Transverse colon (tissue), 4 donors: Measurements from ENCODE around the gene FOXR1. TPM values are rescaled to one million over a fixed set of nuclear protein-coding genes. Genes with fewer than 3 reads are reported as not detected.
A peak's percentile ranks its signal among the peaks of the same experiment; 100 is the strongest.

ENCODE experiments used
- DNase-seq: peaks from one replicate; pipeline ENCODE4 v3.0.0-alpha.2; 2019
- H3K27ac ChIP-seq, 4 donors: fragments of 200-600 bp; sonication (generic); 2 replicates each; pipeline ENCODE4 v1.5.1; 2016 to 2018; ENCODE audit warnings: inconsistent platforms in 4 of 4
- H3K27me3 ChIP-seq: fragments of 200-600 bp; sonication (generic); 2 replicates; pipeline ENCODE4 v1.5.1; 2017; ENCODE audit warnings: inconsistent platforms
- H3K36me3 ChIP-seq, 4 donors: fragments of 200-600 bp; sonication (generic); 2 replicates each; pipeline ENCODE4 v1.5.1; 2017 to 2019; ENCODE audit warnings: inconsistent platforms in 4 of 4
- H3K4me1 ChIP-seq, 4 donors: fragments of 200-600 bp; sonication (generic); 2 replicates each; pipeline ENCODE4 v1.5.1; 2017 to 2020; ENCODE audit warnings: inconsistent platforms in 4 of 4
- H3K4me3 ChIP-seq, 4 donors: fragments of 200-600 bp; sonication (generic); 1 replicate in 1 of 4; 2 replicates in 3 of 4; pipeline versions ENCODE4 v1.5.1 to v1.6.1; 2017 to 2019; ENCODE audit warnings: inconsistent platforms in 4 of 4
- H3K9me3 ChIP-seq, 2 donors: fragments of 200-600 bp; sonication (generic); 2 replicates each; pipeline ENCODE4 v1.5.1; 2017 to 2019; ENCODE audit warnings: inconsistent platforms in 2 of 2
- CTCF ChIP-seq, 5 experiments: fragments of 200-600 bp in 3 of 5; fragments of 450-650 bp in 2 of 5; sonication (generic) in 3 of 5; IDR thresholded peaks; 1 replicate in 2 of 5; 2 replicates in 3 of 5; pipeline ENCODE4 v1.5.1; 2016 to 2017; ENCODE audit warnings: antibody characterized with exemption in 5 of 5, inconsistent platforms in 3 of 5, mild to moderate bottlenecking in 2 of 5, moderate library complexity in 1 of 5
- EP300 ChIP-seq: sonication (generic); formaldehyde crosslinking; IDR thresholded peaks from one replicate; pipeline ENCODE4 v1.6.1; 2017; ENCODE audit warnings: antibody characterized with exemption, low read depth
- POLR2A ChIP-seq: fragments of 450-650 bp; IDR thresholded peaks from one replicate; pipeline ENCODE4 v1.6.1; 2016; ENCODE audit warnings: antibody characterized with exemption, mild to moderate bottlenecking, moderate library complexity
- POLR2AphosphoS5 ChIP-seq, 3 donors: sonication (generic); formaldehyde crosslinking; IDR thresholded peaks; one replicate each; pipeline ENCODE4 v1.6.1; 2016; ENCODE audit warnings: antibody characterized with exemption in 3 of 3
- WGBS, 2 donors: methylation state at CpG; one replicate each; pipeline ENCODE4 v1.1.5; 2018; ENCODE audit warnings: low coverage in 1 of 2; 5-methylcytosine and 5-hydroxymethylcytosine counted together
- in situ Hi-C, 4 donors: fragments of 200-750 bp; cut with MboI; loops; one replicate each; pipeline versions ENCODE4 v1.15.0 to v1.15.1; 2017; ENCODE audit warnings: low sequenced_read_pairs in 3 of 4, low pct_ligation_motif_present in 1 of 4, low pct_unique_long_range_greater_than_20kb in 1 of 4
- intact Hi-C: fragments of 100-400 bp; cut with DNase I; formaldehyde crosslinking; loops from one replicate; pipeline ENCODE4 v1.15.1; 2023; ENCODE audit warnings: low total_unique reads
- total RNA-seq, 4 donors: library from RNA; depleted of rRNA; stranded (reverse); fragments of >200 nt; gene quantifications; one replicate each; pipeline ENCODE4 v1.1.0, GENCODE V29; 2016

Gene FOXR1
- total RNA-seq, 4 donors from 2014 or later = not detected

- intact Hi-C loops (no loop called here), in situ Hi-C loops (no loop called here)
- Histone ChIP-seq H3K9me3 (no peaks in the 10 kb centered on the region), H3K4me1 (peaks cover 27 to 71% (median 54%) of the 10 kb centered on the region in 4 donors), H3K27me3 (no peaks in the 10 kb centered on the region), H3K27ac (peak overlapping the region; percentile 88 to 96 (median 95)), H3K4me3 (peak overlapping the region in 3 of 4 donors; percentile 85 to 99 (median 88)), H3K36me3 (peaks cover 0 to 24% (median 8%) of the 10 kb centered on the region in 4 donors)
- TF ChIP-seq POLR2AphosphoS5 (IDR thresholded peaks at IDR 0.05) = no peak
- TF ChIP-seq POLR2A = no peak
- TF ChIP-seq CTCF (IDR thresholded peaks at IDR 0.05) = no peak
- no peak for TF ChIP-seq EP300
- WGBS, 2 donors = 25 to 29% methylated on average over 1 to 2 of the region's 2 CpGs
- DNase-seq = no peak
Observed at GRCh38 chr11:119019996-119020395, 48.4 kb downstream of the FOXR1 start.

GRCh38 chr11:119021631-119022030 lies 50.1 kb downstream of the FOXR1 start:
- H3K27me3 ChIP-seq = no peaks in the 10 kb centered on the region
- no peaks in the 10 kb centered on the region for H3K9me3 ChIP-seq
- H3K27ac ChIP-seq = peak overlapping the region; percentile 59 to 95 (median 80)
- H3K4me1 ChIP-seq = peaks cover 24 to 60% (median 45%) of the 10 kb centered on the region in 4 donors
- H3K4me3 ChIP-seq = peak overlapping the region in 1 of 4 donors; percentile 0
- no peak for TF ChIP-seq POLR2AphosphoS5 (IDR thresholded peaks at IDR 0.05)
- TF ChIP-seq EP300 = no peak
- TF ChIP-seq POLR2A = no peak
- TF ChIP-seq CTCF (IDR thresholded peaks at IDR 0.05) = no peak
- intact Hi-C loops (no loop called here), in situ Hi-C loops (no loop called here)
- 58% methylated on average over 4 to 5 of the region's 5 CpGs for WGBS, 2 donors
- DNase-seq = no peak
- peaks cover 0 to 10% (median 2%) of the 10 kb centered on the region in 4 donors for H3K36me3 ChIP-seq

GRCh38 chr11:119023741-119024140 lies 52.2 kb downstream of the FOXR1 start:
- no peak overlapping the region for H3K4me3 ChIP-seq
- no peak for TF ChIP-seq POLR2A
- no peak for TF ChIP-seq CTCF (IDR thresholded peaks at IDR 0.05)
- no peak for TF ChIP-seq POLR2AphosphoS5 (IDR thresholded peaks at IDR 0.05)
- no peak for TF ChIP-seq EP300
- no peak overlapping the region for H3K27ac ChIP-seq
- H3K36me3 ChIP-seq = peaks cover 0 to 10% (median 2%) of the 10 kb centered on the region in 4 donors
- no peaks in the 10 kb centered on the region for H3K9me3 ChIP-seq
- H3K27me3 ChIP-seq = no peaks in the 10 kb centered on the region
- intact Hi-C loops (no loop called here), in situ Hi-C loops (no loop called here)
- no peak for DNase-seq
- peaks cover 19 to 72% (median 55%) of the 10 kb centered on the region in 4 donors for H3K4me1 ChIP-seq

- Histone ChIP-seq H3K9me3 (no peaks in the 10 kb centered on the region), H3K36me3 (peaks cover 0 to 10% (median 2%) of the 10 kb centered on the region in 4 donors), H3K4me1 (peaks cover 19 to 76% (median 59%) of the 10 kb centered on the region in 4 donors), H3K27me3 (no peaks in the 10 kb centered on the region), H3K27ac (peak overlapping the region in 1 of 4 donors; percentile 19), H3K4me3 (no peak overlapping the region)
- no peak for DNase-seq
- in situ Hi-C loops (no loop called here), intact Hi-C loops (no loop called here)
- TF ChIP-seq POLR2AphosphoS5 (IDR thresholded peaks at IDR 0.05) = no peak
- no peak for TF ChIP-seq EP300
- TF ChIP-seq CTCF (IDR thresholded peaks at IDR 0.05) = no peak
- TF ChIP-seq POLR2A = no peak
- 59 to 76% methylated on average over 6 to 15 of the region's 15 CpGs for WGBS, 2 donors
Observed at GRCh38 chr11:119024430-119025098, 53.0 kb downstream of the FOXR1 start.
